MM.1S (cell line): ENCODE measurements around the gene HECTD4.

Source experiments
- DNase-seq: peaks from one replicate; pipeline ENCODE4 v3.0.0-alpha.2; 2015
- H2AFZ ChIP-seq: fragments of 300-600 bp; sonication (generic); 2 replicates; pipeline ENCODE4 v1.6.0; 2016; ENCODE audit warnings: antibody characterized with exemption, low read length
- H3F3A ChIP-seq: fragments of 300-600 bp; sonication (generic); 2 replicates; pipeline ENCODE4 v1.6.1; 2016; ENCODE audit warnings: mild to moderate bottlenecking, antibody characterized with exemption, low read length, moderate library complexity, mixed read lengths; ENCODE audit not compliant: insufficient read depth
- H3K27ac ChIP-seq: fragments of 300-600 bp; sonication (generic); 2 replicates; pipeline ENCODE4 v1.5.1; 2016; ENCODE audit warnings: mild to moderate bottlenecking, low read length
- H3K27me3 ChIP-seq: fragments of 300-600 bp; sonication (generic); replicated peaks from 2 replicates; pipeline ENCODE4 v1.6.0; 2016; ENCODE audit warnings: low read length; ENCODE audit not compliant: insufficient read depth
- H3K36me3 ChIP-seq: fragments of 300-600 bp; sonication (generic); replicated peaks from 2 replicates; pipeline ENCODE4 v1.6.1; 2016; ENCODE audit warnings: mild to moderate bottlenecking, low read length, mixed read lengths; ENCODE audit not compliant: insufficient read depth
- H3K4me1 ChIP-seq: fragments of 300-600 bp; sonication (generic); 2 replicates; pipeline ENCODE4 v1.6.1; 2016; ENCODE audit warnings: low read length, mixed read lengths
- H3K4me2 ChIP-seq: fragments of 300-600 bp; sonication (generic); 2 replicates; pipeline ENCODE4 v1.6.0; 2016; ENCODE audit warnings: low read depth, low read length
- H3K4me3 ChIP-seq: fragments of 300-600 bp; sonication (generic); 2 replicates; pipeline ENCODE4 v1.5.1; 2016; ENCODE audit warnings: low read length, mixed read lengths
- H3K79me2 ChIP-seq: fragments of 300-600 bp; sonication (generic); 2 replicates; pipeline ENCODE4 v1.6.1; 2016; ENCODE audit warnings: mixed run types, low read length, mixed read lengths
- H3K9ac ChIP-seq: fragments of 300-600 bp; sonication (generic); 2 replicates; pipeline ENCODE4 v1.6.1; 2016; ENCODE audit warnings: low read length, mixed read lengths
- H3K9me2 ChIP-seq: fragments of 300-600 bp; sonication (generic); replicated peaks from 2 replicates; pipeline ENCODE4 v1.6.1; 2016; ENCODE audit warnings: mild to moderate bottlenecking, low read length, mixed read lengths; ENCODE audit not compliant: insufficient read depth
- H3K9me3 ChIP-seq: fragments of 300-600 bp; sonication (generic); replicated peaks from 2 replicates; pipeline ENCODE4 v1.6.1; 2016; ENCODE audit warnings: mild to moderate bottlenecking, low read length, mixed read lengths; ENCODE audit not compliant: insufficient read depth
- H4K20me1 ChIP-seq: fragments of 300-600 bp; sonication (generic); 2 replicates; pipeline ENCODE4 v1.6.1; 2016; ENCODE audit warnings: mild to moderate bottlenecking, low read length, moderate library complexity, mixed read lengths; ENCODE audit not compliant: insufficient read depth
- CTCF ChIP-seq: fragments of 300-600 bp; sonication (generic); IDR thresholded peaks from 2 replicates; pipeline ENCODE4 v1.5.1; 2016; ENCODE audit warnings: antibody characterized with exemption, low read length, mixed read lengths
- EZH2 ChIP-seq: fragments of 300-600 bp; sonication (generic); optimal IDR thresholded peaks from 2 replicates; pipeline ENCODE3; 2017; ENCODE audit warnings: low read depth, mild to moderate bottlenecking, antibody characterized with exemption, low read length, mixed read lengths
- EZH2phosphoT487 ChIP-seq: fragments of 300-600 bp; sonication (generic); IDR thresholded peaks from 2 replicates; pipeline ENCODE4 v1.6.1; 2018; ENCODE audit warnings: antibody characterized with exemption, low read length

HECTD4 gene

GRCh38 chr12:112314981-112315380 is 67.2 kb downstream of the HECTD4 start:
- no peak overlapping the region for H3K4me3 ChIP-seq
- no peak for DNase-seq
- H4K20me1 ChIP-seq: no peaks in the 10 kb centered on the region
- no peak overlapping the region for H3K9ac ChIP-seq
- no peaks in the 10 kb centered on the region for H3K9me2 ChIP-seq
- no peak overlapping the region for H3K27ac ChIP-seq
- H3K4me1 ChIP-seq: no peaks in the 10 kb centered on the region
- H3K79me2 ChIP-seq: no peaks in the 10 kb centered on the region
- H3F3A ChIP-seq: no peaks in the 10 kb centered on the region
- no peaks in the 10 kb centered on the region for H3K36me3 ChIP-seq
- H3K27me3 ChIP-seq: no peaks in the 10 kb centered on the region
- TF ChIP-seq EZH2: no peak
- TF ChIP-seq EZH2phosphoT487: no peak
- no peak for TF ChIP-seq CTCF
- H3K4me2 ChIP-seq: no peak overlapping the region
- H2AFZ ChIP-seq: no peak overlapping the region
- H3K9me3 ChIP-seq: no peaks in the 10 kb centered on the region

- DNase-seq: no peak
- Histone ChIP-seq H3K4me1 (no peaks in the 10 kb centered on the region), H3K27me3 (no peaks in the 10 kb centered on the region), H3K9me2 (no peaks in the 10 kb centered on the region), H3K9me3 (no peaks in the 10 kb centered on the region), H3K79me2 (no peaks in the 10 kb centered on the region), H3K4me2 (no peak overlapping the region), H3K9ac (no peak overlapping the region), H3F3A (no peaks in the 10 kb centered on the region), H3K27ac (no peak overlapping the region), H3K4me3 (no peak overlapping the region), H2AFZ (no peak overlapping the region), H4K20me1 (no peaks in the 10 kb centered on the region), H3K36me3 (no peaks in the 10 kb centered on the region)
- TF ChIP-seq CTCF: no peak
These were observed 72.4 kb downstream of the HECTD4 start for GRCh38 chr12:112309797-112310196.

- H3K79me2 ChIP-seq: no peaks in the 10 kb centered on the region
- no peak overlapping the region for H3K4me2 ChIP-seq
- no peak overlapping the region for H2AFZ ChIP-seq
- H3K27me3 ChIP-seq: no peaks in the 10 kb centered on the region
- no peak for DNase-seq
- no peaks in the 10 kb centered on the region for H3K4me1 ChIP-seq
- H3K9ac ChIP-seq: no peak overlapping the region
- H3K9me3 ChIP-seq: no peaks in the 10 kb centered on the region
- no peaks in the 10 kb centered on the region for H3K36me3 ChIP-seq
- H3F3A ChIP-seq: no peaks in the 10 kb centered on the region
- H4K20me1 ChIP-seq: no peaks in the 10 kb centered on the region
- H3K9me2 ChIP-seq: no peaks in the 10 kb centered on the region
- no peak overlapping the region for H3K4me3 ChIP-seq
- TF ChIP-seq EZH2phosphoT487 (no peak), CTCF (no peak), EZH2 (no peak)
- H3K27ac ChIP-seq: no peak overlapping the region
These were observed 73.6 kb downstream of the HECTD4 start for GRCh38 chr12:112308652-112309051.

GRCh38 chr12:112308161-112308560 is 74.1 kb downstream of the HECTD4 start:
- Histone ChIP-seq H3K4me2 (no peak overlapping the region), H3K36me3 (no peaks in the 10 kb centered on the region), H3K79me2 (no peaks in the 10 kb centered on the region), H3K27me3 (no peaks in the 10 kb centered on the region), H3K4me1 (no peaks in the 10 kb centered on the region), H3K27ac (no peak overlapping the region), H3K9me2 (no peaks in the 10 kb centered on the region), H2AFZ (no peak overlapping the region), H3K9ac (no peak overlapping the region), H4K20me1 (no peaks in the 10 kb centered on the region), H3F3A (no peaks in the 10 kb centered on the region), H3K4me3 (no peak overlapping the region), H3K9me3 (no peaks in the 10 kb centered on the region)
- TF ChIP-seq EZH2phosphoT487 (no peak), EZH2 (no peak), CTCF (no peak)
- no peak for DNase-seq
